Heart left ventricle (tissue), 16 donors: ENCODE measurements around the gene COL4A6. TPM values are rescaled to one million over a fixed set of nuclear protein-coding genes. Genes with fewer than 3 reads are reported as not detected.

Experiments used
- ATAC-seq, 4 donors: fragments of 200-7000 bp; cut with Tn5 transposase; one replicate each; pipeline ENCODE4 v1.9.1; 2020 to 2022; ENCODE audit warnings: moderate library complexity in 4 of 4, mild to moderate bottlenecking in 3 of 4, moderate number of reproducible peaks in 1 of 4
- DNase-seq, 5 donors: peaks; one replicate each; pipeline ENCODE4 v3.0.0-alpha.2; 2020
- H3K27ac ChIP-seq, 12 donors: fragments of 200-600 bp; sonication (generic) in 4 of 12; one replicate each; pipeline versions ENCODE4 v1.5.0 to v1.8.0; 2016 to 2022; ENCODE audit warnings: mild to moderate bottlenecking in 2 of 12
- H3K27me3 ChIP-seq, 9 donors: fragments of 200-600 bp; sonication (generic) in 2 of 9; one replicate each; pipeline versions ENCODE4 v1.5.1 to v1.8.0; 2016 to 2022; ENCODE audit warnings: mild to moderate bottlenecking in 3 of 9
- H3K36me3 ChIP-seq, 9 donors: fragments of 200-600 bp; sonication (generic) in 2 of 9; one replicate each; pipeline versions ENCODE4 v1.5.0 to v1.8.0; 2018 to 2022; ENCODE audit warnings: mild to moderate bottlenecking in 2 of 9
- H3K4me1 ChIP-seq, 12 donors: fragments of 200-600 bp; sonication (generic) in 4 of 12; one replicate each; pipeline versions ENCODE4 v1.5.0 to v1.8.0; 2016 to 2022; ENCODE audit warnings: mild to moderate bottlenecking in 3 of 12
- H3K4me3 ChIP-seq, 12 donors: fragments of 200-600 bp; sonication (generic) in 4 of 12; one replicate each; pipeline versions ENCODE4 v1.5.0 to v1.8.0; 2017 to 2022; ENCODE audit warnings: mild to moderate bottlenecking in 9 of 12, moderate library complexity in 4 of 12
- H3K9me3 ChIP-seq, 12 donors: fragments of 200-600 bp; sonication (generic) in 4 of 12; one replicate each; pipeline versions ENCODE4 v1.5.0 to v1.8.0; 2016 to 2022; ENCODE audit warnings: mild to moderate bottlenecking in 1 of 12
- CTCF ChIP-seq, 12 donors: fragments of 200-600 bp; sonication (generic) in 4 of 12; IDR thresholded peaks; one replicate each; pipeline versions ENCODE4 v1.5.0 to v1.8.0; 2018 to 2022; ENCODE audit warnings: antibody characterized with exemption in 12 of 12, mild to moderate bottlenecking in 5 of 12
- POLR2A ChIP-seq, 2 donors: fragments of 450-650 bp; IDR thresholded peaks; one replicate each; pipeline ENCODE4 v1.6.1; 2017; ENCODE audit warnings: antibody characterized with exemption in 2 of 2, mild to moderate bottlenecking in 2 of 2, moderate library complexity in 2 of 2
- WGBS, 4 donors: extraction: QIAGEN DNeasy Blood & Tissue Kit in 2 of 4; methylation state at CpG; one replicate each; pipeline versions ENCODE4 v1.1.5 to v1.1.7; 2013 to 2018; 5-methylcytosine and 5-hydroxymethylcytosine counted together
- intact Hi-C, 10 donors: fragments of 100-400 bp; cut with DNase I; formaldehyde crosslinking; loops; one replicate each; pipeline versions ENCODE4 v1.11.1 to v1.14.2; 2022
- polyA plus RNA-seq, 2 donors: library from polyadenylated mRNA; stranded (reverse); fragments of 200-250 nt; gene quantifications; one replicate each; pipeline ENCODE4 v1.2.3, GENCODE V29; 2013
- total RNA-seq, 9 donors: library from RNA; depleted of rRNA in 2 of 9; stranded (reverse); fragments of >200 nt in 2 of 9; fragmentation: NEBNext Ultra II Directional in 3 of 9; extraction: Animal tissue kit (Norgen Biotek cat#: 25700) in 3 of 9; gene quantifications; one replicate each; pipeline versions ENCODE4 v1.1.0 to v1.2.4, GENCODE V29; 2016 to 2023
- donor health status: ischemic (EF 13 %, LVEDD 7.1; RV severe dilation, severe dysfunction).
- donor health status: healthy with polysubstance abuse.
- donor health status: DM: no; HTN: yes; CAD: no.
- donor health status: DM: no; HTN: no; CAD: no.
- donor health status: ischemic (EF 25% LVEDD 6.9; RV normal size, moderate dysfunction).
- donor health status: ischemic (EF 25% LVEDD 5.7; RV mildly dilated, moderate dysfunction).
- donor health status: healthy.
- donor health status: DM: yes; HTN: yes; CAD: no.
- donor health status: ischemic (EF 35%, LVEDD 5.7; RV mildly dilated, moderate dysfunction).
- donor health status: nonischemic (EF 11% LVEDD 7.7; RV severe dilation, severe dysfunction).
- donor health status: DM: yes; HTN: yes; CAD: no.
- donor health status: PGD.
- donor health status: ischemic (EF 29% LVEDD 5.4; RV normal size, mild dysfunction).
- donor health status: nonischemic (EF 23%, LVEDD 6.1; RV moderate dilation, normal function).

COL4A6 gene
- total and polyA plus RNA-seq, 11 donors, result 2.9 to 14.0 (median 7.2) TPM

DNA sequence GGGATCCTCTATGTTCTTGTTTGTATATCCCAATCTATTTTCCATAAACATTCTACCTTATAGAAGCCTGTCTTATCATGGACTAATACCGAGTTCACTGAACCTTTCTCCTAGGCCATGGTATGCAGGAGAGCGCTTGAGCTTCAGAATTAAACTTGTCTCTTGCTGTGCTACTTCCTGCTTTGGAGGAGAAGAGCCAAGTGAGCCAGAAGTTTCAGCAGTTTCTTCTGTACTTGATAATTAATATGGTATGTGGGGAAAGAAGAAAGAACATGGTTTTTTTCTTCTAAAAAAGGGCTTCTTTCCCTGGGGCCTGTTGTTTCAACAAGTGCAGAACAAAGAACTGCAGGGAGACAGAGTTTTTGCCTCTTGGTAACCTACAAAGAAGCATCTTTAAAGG, 173.8 kb downstream of the COL4A6 start:
- Histone ChIP-seq H3K4me3 (no peak overlapping the region), H3K27ac (no peak overlapping the region), H3K9me3 (no peaks in the 10 kb centered on the region), H3K4me1 (no peaks in the 10 kb centered on the region), H3K36me3 (no peaks in the 10 kb centered on the region), H3K27me3 (peaks cover 0 to 21% (median 0%) of the 10 kb centered on the region in 9 donors)
- no peak for DNase-seq
- TF ChIP-seq CTCF (IDR thresholded peaks at IDR 0.05) (no peak), POLR2A (IDR thresholded peaks at IDR 0.05) (no peak)
- ATAC-seq, result no peak
- intact Hi-C loops, result no loop called here
- 64 to 80% (median 74%) methylated on average over 2 of the region's 2 CpGs for WGBS, 4 donors

- no peaks in the 10 kb centered on the region for H3K4me1 ChIP-seq
- intact Hi-C loops, result no loop called here
- TF ChIP-seq CTCF (IDR thresholded peaks at IDR 0.05) (no peak), POLR2A (IDR thresholded peaks at IDR 0.05) (no peak)
- DNase-seq, result no peak
- peaks cover 0 to 28% (median 0%) of the 10 kb centered on the region in 9 donors for H3K27me3 ChIP-seq
- ATAC-seq, result no peak
- no peaks in the 10 kb centered on the region for H3K9me3 ChIP-seq
- H3K4me3 ChIP-seq, result no peak overlapping the region
- H3K36me3 ChIP-seq, result no peaks in the 10 kb centered on the region
- H3K27ac ChIP-seq, result no peak overlapping the region
Measured at GRCh38 chrX:108261549-108262203, 176.5 kb downstream of the COL4A6 start.

- H3K9me3 ChIP-seq, result peaks cover 0 to 10% (median 0%) of the 10 kb centered on the region in 12 donors
- peaks cover 0 to 19% (median 0%) of the 10 kb centered on the region in 9 donors for H3K27me3 ChIP-seq
- WGBS, 4 donors, result 65 to 85% (median 78%) methylated on average over 5 of the region's 5 CpGs
- ATAC-seq (no peak), DNase-seq (no peak)
- no peaks in the 10 kb centered on the region for H3K4me1 ChIP-seq
- H3K4me3 ChIP-seq, result no peak overlapping the region
- intact Hi-C loops, result no loop called here
- TF ChIP-seq CTCF (IDR thresholded peaks at IDR 0.05) (no peak), POLR2A (IDR thresholded peaks at IDR 0.05) (no peak)
- H3K27ac ChIP-seq, result no peak overlapping the region
- no peaks in the 10 kb centered on the region for H3K36me3 ChIP-seq
Measured at GRCh38 chrX:108257556-108257955, 180.7 kb downstream of the COL4A6 start.

DNA sequence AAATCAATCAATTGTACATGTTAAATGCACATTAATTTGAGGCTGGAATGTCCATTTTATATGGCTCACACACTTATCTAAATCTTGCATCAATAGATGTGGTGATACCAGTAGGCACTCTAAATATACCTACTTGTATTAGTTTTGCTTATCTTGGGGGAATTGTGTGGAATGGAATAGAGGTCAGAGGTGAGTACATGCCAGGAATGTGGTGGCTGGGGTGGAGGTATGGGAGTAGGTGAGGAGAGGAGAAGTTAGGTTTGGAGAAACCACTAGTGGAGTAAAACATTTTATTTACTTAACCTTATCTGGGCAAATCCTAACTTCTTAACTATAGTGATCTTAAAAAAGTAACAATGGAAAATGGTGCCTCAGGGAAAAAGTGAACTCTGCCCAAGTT, 183.6 kb downstream of the COL4A6 start:
- ATAC-seq (no peak), DNase-seq (no peak)
- no peak for TF ChIP-seq POLR2A (IDR thresholded peaks at IDR 0.05)
- TF ChIP-seq CTCF (IDR thresholded peaks at IDR 0.05), result no peak
- Histone ChIP-seq H3K4me1 (peaks cover 0 to 4% (median 0%) of the 10 kb centered on the region in 12 donors), H3K27me3 (peaks cover 0 to 21% (median 0%) of the 10 kb centered on the region in 9 donors), H3K9me3 (peaks cover 0 to 11% (median 0%) of the 10 kb centered on the region in 12 donors), H3K4me3 (no peak overlapping the region), H3K36me3 (no peaks in the 10 kb centered on the region), H3K27ac (no peak overlapping the region)
- intact Hi-C loops, result no loop called here
